ENCODE data around the gene ISCA2.

Gene ISCA2

DNA sequence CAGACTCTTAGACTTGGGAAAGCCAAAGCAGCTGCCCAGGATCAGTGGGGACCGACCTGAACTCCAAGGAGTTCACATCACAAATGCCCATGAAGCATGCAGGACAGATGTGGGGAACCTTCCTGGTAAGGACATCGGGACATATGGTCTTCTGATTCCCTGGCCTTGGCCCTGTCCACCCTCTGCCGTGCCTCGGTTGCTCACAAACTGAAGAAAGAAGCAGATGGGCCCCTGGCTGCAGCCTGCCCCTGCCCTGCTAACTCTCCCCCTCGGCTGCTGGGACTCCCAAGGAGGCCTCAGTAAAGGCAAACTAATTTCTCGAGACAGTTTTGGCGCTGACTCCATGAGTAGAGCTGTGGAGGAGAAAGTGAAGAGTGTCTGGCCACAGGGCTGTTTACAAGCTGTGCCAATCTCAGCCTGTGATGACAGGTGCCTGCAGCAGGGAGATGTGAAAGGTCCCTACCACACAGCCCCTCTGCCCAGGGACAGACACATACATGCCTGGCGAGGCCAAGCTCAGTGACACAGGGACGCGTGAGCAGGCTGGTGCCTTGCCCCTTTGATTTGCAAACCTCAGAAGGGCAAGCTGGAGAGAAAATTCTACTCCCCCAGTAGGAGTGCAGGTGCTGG lies 48.6 kb downstream of the ISCA2 start:
- Mint-ChIP-seq H3K27me3 (no peaks in the 10 kb centered on the region), H3K36me3 (no peaks in the 10 kb centered on the region), H3K27ac (no peak overlapping the region), H3K9me3 (ENCODE audit: low read depth) (no peaks in the 10 kb centered on the region), H3K4me1 (ENCODE audit: low read depth) (no peaks in the 10 kb centered on the region), H3K4me3 (no peak overlapping the region)

DNA sequence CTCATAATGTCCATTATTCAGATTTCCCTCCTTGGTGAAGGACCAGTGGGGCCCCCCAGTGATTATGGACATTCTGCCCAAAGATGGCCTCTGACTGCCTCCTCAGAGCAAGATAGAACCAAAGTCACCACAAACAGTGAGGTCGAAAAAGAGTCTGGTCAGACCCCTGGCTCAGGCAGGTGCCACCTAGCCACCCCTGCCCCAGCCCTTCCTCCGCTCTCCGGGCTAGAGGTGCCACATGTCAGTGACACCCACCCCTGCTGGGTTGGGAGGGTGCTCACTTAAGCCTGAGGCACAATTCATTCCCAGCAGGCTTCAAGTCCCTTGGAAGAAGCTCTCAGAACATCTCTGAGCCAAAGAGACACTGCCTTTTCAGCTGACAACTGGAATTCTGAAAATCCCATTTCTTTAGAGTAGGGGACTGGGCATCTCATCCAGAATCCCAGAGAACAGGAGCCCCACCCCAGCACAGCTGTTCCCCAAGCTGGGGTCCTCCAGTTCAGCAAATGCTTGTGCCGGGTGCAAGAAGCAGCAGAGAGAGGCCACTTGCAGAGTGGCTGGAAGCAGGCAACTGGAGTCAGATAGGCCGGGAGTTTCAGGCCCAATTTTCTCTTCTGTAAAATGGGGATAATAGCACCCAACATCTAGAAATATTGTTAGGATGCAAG lies 50.3 kb downstream of the ISCA2 start:
- no peaks in the 10 kb centered on the region for H3K27me3 Mint-ChIP-seq
- no peaks in the 10 kb centered on the region for H3K9me3 Mint-ChIP-seq (ENCODE audit: low read depth)
- no peak overlapping the region for H3K4me3 Mint-ChIP-seq
- no peaks in the 10 kb centered on the region for H3K4me1 Mint-ChIP-seq (ENCODE audit: low read depth)
- H3K36me3 Mint-ChIP-seq: no peaks in the 10 kb centered on the region
- no peak overlapping the region for H3K27ac Mint-ChIP-seq

DNA sequence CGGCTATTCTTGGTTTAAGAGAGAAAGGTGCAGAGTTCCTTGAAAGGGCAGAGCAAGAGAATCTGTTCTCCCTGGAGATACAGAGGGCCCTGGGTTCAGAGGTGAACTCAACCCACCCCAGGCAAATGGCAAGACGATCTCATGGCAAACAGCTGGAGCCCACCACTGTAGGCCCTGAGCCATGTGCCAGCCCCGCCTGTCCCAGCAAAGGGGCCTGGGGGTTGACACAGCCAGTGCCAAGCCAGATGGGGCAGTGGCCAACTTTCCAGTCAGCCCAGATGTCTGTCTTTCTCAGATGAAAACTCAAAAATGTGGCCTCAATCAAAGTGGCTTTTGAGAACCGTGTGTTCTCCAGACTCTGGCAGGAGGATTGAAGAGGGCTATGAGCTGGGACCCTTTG lies 51.8 kb downstream of the ISCA2 start:
- Mint-ChIP-seq H3K4me1 (ENCODE audit: low read depth) (no peaks in the 10 kb centered on the region), H3K36me3 (no peaks in the 10 kb centered on the region), H3K4me3 (no peak overlapping the region), H3K27ac (no peak overlapping the region), H3K27me3 (no peaks in the 10 kb centered on the region), H3K9me3 (ENCODE audit: low read depth) (no peaks in the 10 kb centered on the region)

DNA sequence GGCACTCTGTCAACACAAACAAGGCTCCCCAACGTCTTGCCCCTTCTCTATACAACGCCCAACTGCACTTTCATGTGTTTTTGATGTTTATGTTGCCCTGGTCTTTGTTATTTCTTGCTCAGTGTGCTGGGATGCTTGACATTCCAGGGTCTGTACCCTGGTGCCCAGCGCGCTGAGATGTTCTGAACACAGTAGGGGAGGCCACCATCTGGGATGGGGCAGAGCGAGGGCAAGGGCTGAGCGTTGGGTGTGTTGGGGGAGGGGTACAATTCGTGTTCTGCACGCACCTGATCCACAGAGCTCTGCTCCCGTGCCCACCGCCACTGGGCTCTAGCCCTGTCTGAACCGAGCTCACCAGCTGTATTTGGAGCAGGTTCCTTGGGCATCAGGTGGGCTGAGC lies 52.9 kb downstream of the ISCA2 start:
- Mint-ChIP-seq H3K4me3 (no peak overlapping the region), H3K27me3 (no peaks in the 10 kb centered on the region), H3K9me3 (ENCODE audit: low read depth) (no peaks in the 10 kb centered on the region), H3K4me1 (ENCODE audit: low read depth) (no peaks in the 10 kb centered on the region), H3K36me3 (no peaks in the 10 kb centered on the region), H3K27ac (no peak overlapping the region)

Data from activated naive CD8-positive, alpha-beta T cell (primary cell).